Trophoblast cell (in vitro differentiated cells and primary cell): Measurements from ENCODE around the gene UGT1A7.

Experiments used
- DNase-seq, 2 donors: peaks; one replicate each; pipeline ENCODE4 v3.0.0-alpha.2; 2016
- H2AFZ ChIP-seq: 2 replicates; pipeline ENCODE4 v1.6.1; 2013; ENCODE audit warnings: low read length, moderate library complexity, mild to moderate bottlenecking; ENCODE audit not compliant: insufficient read depth, poor library complexity
- H2AK5ac ChIP-seq: 2 replicates; pipeline ENCODE4 v1.6.1; 2013; ENCODE audit warnings: mild to moderate bottlenecking, low read length
- H2BK120ac ChIP-seq: 2 replicates; pipeline ENCODE4 v1.6.1; 2013; ENCODE audit warnings: low read length, mild to moderate bottlenecking, moderate library complexity; ENCODE audit not compliant: insufficient read depth, poor library complexity
- H2BK12ac ChIP-seq: 2 replicates; pipeline ENCODE4 v1.6.1; 2013; ENCODE audit warnings: mild to moderate bottlenecking, low read length, moderate library complexity
- H2BK5ac ChIP-seq: 2 replicates; pipeline ENCODE4 v1.6.1; 2013; ENCODE audit warnings: low read length, low read depth, moderate library complexity, mild to moderate bottlenecking; ENCODE audit not compliant: poor library complexity
- H3K14ac ChIP-seq: 2 replicates; pipeline ENCODE4 v1.6.1; 2013; ENCODE audit warnings: mild to moderate bottlenecking, low read length
- H3K18ac ChIP-seq: 2 replicates; pipeline ENCODE4 v1.6.1; 2013; ENCODE audit warnings: mild to moderate bottlenecking, low read length
- H3K23ac ChIP-seq: 2 replicates; pipeline ENCODE4 v1.6.1; 2013; ENCODE audit warnings: low read length
- H3K27ac ChIP-seq: 2 replicates; pipeline ENCODE4 v1.5.1; 2013; ENCODE audit warnings: low read depth, mild to moderate bottlenecking, inconsistent platforms, low read length, moderate library complexity
- H3K27me3 ChIP-seq: 2 replicates; pipeline ENCODE4 v1.6.1; 2013; ENCODE audit warnings: inconsistent platforms, mild to moderate bottlenecking, low read length, moderate library complexity; ENCODE audit not compliant: insufficient read depth
- H3K36me3 ChIP-seq, 2 experiments: 1 replicate in 1 of 2; 2 replicates in 1 of 2; pipeline ENCODE4 v1.6.1; 2013; ENCODE audit warnings: low read length in 2 of 2, mild to moderate bottlenecking in 2 of 2, moderate library complexity in 1 of 2; ENCODE audit not compliant: insufficient read depth in 2 of 2, control insufficient read depth in 1 of 2
- H3K4ac ChIP-seq: 2 replicates; pipeline ENCODE4 v1.6.1; 2013; ENCODE audit warnings: low read depth, mild to moderate bottlenecking, low read length, moderate library complexity
- H3K4me1 ChIP-seq, 2 experiments: 1 replicate in 1 of 2; 2 replicates in 1 of 2; pipeline ENCODE4 v1.6.1; 2013; ENCODE audit warnings: low read length in 2 of 2, mild to moderate bottlenecking in 2 of 2, moderate library complexity in 1 of 2; ENCODE audit not compliant: insufficient read depth in 2 of 2, control insufficient read depth in 1 of 2
- H3K4me2 ChIP-seq: 2 replicates; pipeline ENCODE4 v1.6.1; 2013; ENCODE audit warnings: inconsistent platforms, mild to moderate bottlenecking, low read length, moderate library complexity
- H3K4me3 ChIP-seq: 2 replicates; pipeline ENCODE4 v1.5.1; 2013; ENCODE audit warnings: mild to moderate bottlenecking, low read depth, low read length, inconsistent platforms
- H3K79me1 ChIP-seq: one replicate; pipeline ENCODE4 v1.6.1; 2013; ENCODE audit warnings: low read length
- H3K79me2 ChIP-seq: 2 replicates; pipeline ENCODE4 v1.6.1; 2013; ENCODE audit warnings: low read length, mild to moderate bottlenecking; ENCODE audit not compliant: control insufficient read depth, insufficient read depth, poor library complexity
- H3K9ac ChIP-seq: 2 replicates; pipeline ENCODE4 v1.6.1; 2013; ENCODE audit warnings: mild to moderate bottlenecking, low read length
- H3K9me3 ChIP-seq: 2 replicates; pipeline ENCODE4 v1.6.1; 2013; ENCODE audit warnings: low read depth, mild to moderate bottlenecking, control low read depth, inconsistent platforms, low read length; ENCODE audit not compliant: insufficient read depth
- H4K12ac ChIP-seq: 2 replicates; pipeline ENCODE4 v1.6.1; 2013; ENCODE audit warnings: low read depth, mild to moderate bottlenecking, low read length, moderate library complexity
- H4K8ac ChIP-seq: 2 replicates; pipeline ENCODE4 v1.6.1; 2013; ENCODE audit warnings: low read depth, mild to moderate bottlenecking, low read length, moderate library complexity
- H4K91ac ChIP-seq: one replicate; pipeline ENCODE4 v1.6.1; 2013; ENCODE audit warnings: low read depth, mild to moderate bottlenecking, low read length, moderate library complexity
- WGBS: extraction: QIAGEN DNeasy Blood & Tissue Kit; methylation state at CpG from one replicate; pipeline ENCODE4 v1.1.7; 2013; ENCODE audit warnings: missing lambda C conversion rate; ENCODE audit not compliant: insufficient read length, insufficient coverage; ENCODE audit errors: extremely low coverage; 5-methylcytosine and 5-hydroxymethylcytosine counted together

Gene UGT1A7

GRCh38 chr2:233773854-233774253 lies 92.2 kb downstream of the UGT1A7 start:
- Histone ChIP-seq H3K4ac (no peak overlapping the region), H4K12ac (no peak overlapping the region), H3K36me3 (no peaks in the 10 kb centered on the region), H2BK5ac (no peak overlapping the region), H2AFZ (no peak overlapping the region), H3K79me2 (no peaks in the 10 kb centered on the region), H3K27me3 (no peaks in the 10 kb centered on the region), H3K79me1 (no peaks in the 10 kb centered on the region), H3K4me3 (no peak overlapping the region), H3K27ac (no peak overlapping the region), H2AK5ac (no peak overlapping the region), H3K18ac (no peak overlapping the region), H3K14ac (no peak overlapping the region), H4K8ac (no peak overlapping the region), H2BK120ac (no peak overlapping the region), H3K23ac (no peak overlapping the region), H3K9me3 (peaks cover 15% of the 10 kb centered on the region), H3K9ac (no peak overlapping the region), H3K4me1 (no peaks in the 10 kb centered on the region), H3K4me2 (no peak overlapping the region), H4K91ac (no peak overlapping the region), H2BK12ac (no peak overlapping the region)
- DNase-seq: no peak
- no CpG with 5 or more reads among the region's 5 CpGs for WGBS

GRCh38 chr2:233775414-233775813 lies 93.7 kb downstream of the UGT1A7 start:
- Histone ChIP-seq H3K14ac (no peak overlapping the region), H3K4me2 (no peak overlapping the region), H3K4me3 (no peak overlapping the region), H3K79me1 (no peaks in the 10 kb centered on the region), H3K36me3 (no peaks in the 10 kb centered on the region), H3K27ac (no peak overlapping the region), H3K23ac (no peak overlapping the region), H2BK5ac (no peak overlapping the region), H3K4me1 (no peaks in the 10 kb centered on the region), H3K4ac (no peak overlapping the region), H2AFZ (no peak overlapping the region), H2BK12ac (no peak overlapping the region), H3K27me3 (no peaks in the 10 kb centered on the region), H3K9me3 (peaks cover 20% of the 10 kb centered on the region), H3K9ac (no peak overlapping the region), H3K18ac (no peak overlapping the region), H4K12ac (no peak overlapping the region), H2AK5ac (no peak overlapping the region), H2BK120ac (no peak overlapping the region), H4K8ac (no peak overlapping the region), H3K79me2 (no peaks in the 10 kb centered on the region), H4K91ac (no peak overlapping the region)
- no CpG with 5 or more reads among the region's 6 CpGs for WGBS
- DNase-seq: no peak

GRCh38 chr2:233778030-233778429 lies 96.3 kb downstream of the UGT1A7 start, which contains the start of gene MROH2A:
MROH2A (plus strand) TSS chr2:233778330; CDS start chr2:233779359, 1,029 bp downstream.
- H2BK120ac ChIP-seq: no peak within 1 kb of the TSS
- H4K91ac ChIP-seq: no peak within 1 kb of the TSS
- DNase-seq: no peak
- peak within 1 kb of the TSS; percentile 34 for H3K4me3 ChIP-seq
- H3K27ac ChIP-seq: no peak within 1 kb of the TSS
- no peak within 1 kb of the TSS for H2BK12ac ChIP-seq
- H3K27me3 ChIP-seq: no peaks in the 10 kb centered on the region
- no peak within 1 kb of the TSS for H2AFZ ChIP-seq
- no peaks in the 10 kb centered on the region for H3K36me3 ChIP-seq
- no peak within 1 kb of the TSS for H3K18ac ChIP-seq
- H3K23ac ChIP-seq: no peak within 1 kb of the TSS
- no peak within 1 kb of the TSS for H2BK5ac ChIP-seq
- H3K4ac ChIP-seq: no peak within 1 kb of the TSS
- WGBS: no CpG with 5 or more reads among the region's 2 CpGs
- H3K9me3 ChIP-seq: peaks cover 18% of the 10 kb centered on the region
- H3K14ac ChIP-seq: no peak within 1 kb of the TSS
- H3K4me2 ChIP-seq: no peak within 1 kb of the TSS
- no peak within 1 kb of the TSS for H4K12ac ChIP-seq
- H2AK5ac ChIP-seq: no peak within 1 kb of the TSS
- H3K79me1 ChIP-seq: no peaks in the 10 kb centered on the region
- no peaks in the 10 kb centered on the region for H3K4me1 ChIP-seq
- no peaks in the 10 kb centered on the region for H3K79me2 ChIP-seq
- no peak within 1 kb of the TSS for H3K9ac ChIP-seq
- H4K8ac ChIP-seq: no peak within 1 kb of the TSS

- no peak overlapping the region for H3K14ac ChIP-seq
- no peak overlapping the region for H3K27ac ChIP-seq
- no CpG with 5 or more reads among the region's 4 CpGs for WGBS
- no peak for DNase-seq
- no peak overlapping the region for H2BK5ac ChIP-seq
- no peak overlapping the region for H2BK120ac ChIP-seq
- H3K9ac ChIP-seq: no peak overlapping the region
- H3K4me2 ChIP-seq: no peak overlapping the region
- H3K36me3 ChIP-seq: no peaks in the 10 kb centered on the region
- H2AFZ ChIP-seq: no peak overlapping the region
- no peaks in the 10 kb centered on the region for H3K79me2 ChIP-seq
- no peak overlapping the region for H2BK12ac ChIP-seq
- peaks cover 18% of the 10 kb centered on the region for H3K9me3 ChIP-seq
- H3K4me3 ChIP-seq: no peak overlapping the region
- no peak overlapping the region for H3K18ac ChIP-seq
- H4K91ac ChIP-seq: no peak overlapping the region
- H3K23ac ChIP-seq: no peak overlapping the region
- no peaks in the 10 kb centered on the region for H3K79me1 ChIP-seq
- H3K27me3 ChIP-seq: no peaks in the 10 kb centered on the region
- H2AK5ac ChIP-seq: no peak overlapping the region
- H3K4me1 ChIP-seq: no peaks in the 10 kb centered on the region
- no peak overlapping the region for H4K8ac ChIP-seq
- no peak overlapping the region for H3K4ac ChIP-seq
- H4K12ac ChIP-seq: no peak overlapping the region
Measured at GRCh38 chr2:233779722-233780121, 98.0 kb downstream of the UGT1A7 start.
